Upper lobe of left lung (tissue), 6 donors: ENCODE measurements around the gene TNN. TPM values are rescaled to one million over a fixed set of nuclear protein-coding genes. Genes with fewer than 3 reads are reported as not detected.

Experiments used
- ATAC-seq, 2 donors: fragments of 200-7000 bp; cut with Tn5 transposase; one replicate each; pipeline ENCODE4 v1.9.1; 2022; ENCODE audit warnings: mild to moderate bottlenecking in 2 of 2, moderate library complexity in 2 of 2; ENCODE audit not compliant: low FRiP score in 2 of 2
- DNase-seq, 2 donors: peaks; one replicate each; pipeline ENCODE4 v3.0.0-alpha.2; 2019 to 2020
- H3K27ac ChIP-seq, 4 donors: fragments of 200-600 bp; sonication (generic); one replicate each; pipeline ENCODE4 v1.5.1; 2016 to 2019
- H3K27me3 ChIP-seq, 4 donors: fragments of 200-600 bp; sonication (generic); one replicate each; pipeline ENCODE4 v1.5.1; 2017 to 2019
- H3K36me3 ChIP-seq, 4 donors: fragments of 200-600 bp; sonication (generic); one replicate each; pipeline ENCODE4 v1.5.1; 2016 to 2019
- H3K4me1 ChIP-seq, 4 donors: fragments of 200-600 bp; sonication (generic); one replicate each; pipeline ENCODE4 v1.5.1; 2018 to 2019
- H3K4me3 ChIP-seq, 4 donors: fragments of 200-600 bp; sonication (generic); one replicate each; pipeline ENCODE4 v1.5.1; 2017 to 2019; ENCODE audit warnings: mild to moderate bottlenecking in 2 of 4, moderate library complexity in 1 of 4
- H3K9me3 ChIP-seq, 4 donors: fragments of 200-600 bp; sonication (generic); one replicate each; pipeline ENCODE4 v1.5.1; 2018 to 2019
- CTCF ChIP-seq, 6 experiments: fragments of 450-650 bp in 4 of 6; fragments of 200-600 bp in 2 of 6; sonication (generic) in 2 of 6; IDR thresholded peaks; one replicate each; pipeline ENCODE4 v1.5.1; 2016 to 2019; ENCODE audit warnings: antibody characterized with exemption in 6 of 6
- EP300 ChIP-seq, 4 donors: sonication (generic); formaldehyde crosslinking; IDR thresholded peaks; one replicate each; pipeline ENCODE4 v1.5.1; 2017; ENCODE audit warnings: antibody characterized with exemption in 4 of 4, control low read depth in 2 of 4
- POLR2A ChIP-seq, 4 donors: fragments of 450-650 bp; IDR thresholded peaks; one replicate each; pipeline ENCODE4 v1.5.1; 2016 to 2017; ENCODE audit warnings: antibody characterized with exemption in 4 of 4, mild to moderate bottlenecking in 2 of 4
- POLR2AphosphoS5 ChIP-seq, 2 donors: sonication (generic); formaldehyde crosslinking; IDR thresholded peaks; one replicate each; pipeline ENCODE4 v1.5.1; 2017; ENCODE audit warnings: antibody characterized with exemption in 2 of 2
- WGBS, 2 donors: methylation state at CpG; one replicate each; pipeline ENCODE4 v1.1.5; 2017 to 2018; 5-methylcytosine and 5-hydroxymethylcytosine counted together
- total RNA-seq, 6 donors: library from RNA; depleted of rRNA in 4 of 6; stranded (reverse); fragments of >200 nt in 4 of 6; gene quantifications; one replicate each; pipeline versions ENCODE4 v1.1.0 to v1.2.1, GENCODE V29; 2016 to 2021
- donor health status: DM: no; HTN: no; CAD: no; lungs with moderate emphysema.
- donor health status: DM: no; HTN: yes; CAD: no; lungs with severe emphysema.

The TNN gene
- total RNA-seq, 6 donors from 2014 or later, result 0.14 to 1.0 (median 0.16) TPM; not detected in 2

GRCh38 chr1:175079338-175079737, 11.7 kb downstream of the TNN start:
- DNase-seq (peak in 1 of 2 donors; percentile 82), ATAC-seq (peak in 1 of 2 donors; percentile 13)
- no peaks in the 10 kb centered on the region for H3K4me1 ChIP-seq
- no peaks in the 10 kb centered on the region for H3K27me3 ChIP-seq
- no peak overlapping the region for H3K4me3 ChIP-seq
- no peaks in the 10 kb centered on the region for H3K9me3 ChIP-seq
- WGBS, 2 donors, result 95 to 96% methylated on average over 16 to 39 of the region's 40 CpGs
- no peaks in the 10 kb centered on the region for H3K36me3 ChIP-seq
- TF ChIP-seq POLR2AphosphoS5 (IDR thresholded peaks at IDR 0.05) (no peak), EP300 (IDR thresholded peaks at IDR 0.05) (no peak), CTCF (IDR thresholded peaks at IDR 0.05) (no peak), POLR2A (IDR thresholded peaks at IDR 0.05) (no peak)
- H3K27ac ChIP-seq, result no peak overlapping the region

- WGBS, 2 donors, result 89 to 91% methylated on average over 6 of the region's 6 CpGs
- ATAC-seq (no peak), DNase-seq (no peak)
- H3K4me3 ChIP-seq, result no peak overlapping the region
- H3K9me3 ChIP-seq, result no peaks in the 10 kb centered on the region
- H3K4me1 ChIP-seq, result no peaks in the 10 kb centered on the region
- TF ChIP-seq POLR2AphosphoS5 (IDR thresholded peaks at IDR 0.05) (no peak), EP300 (IDR thresholded peaks at IDR 0.05) (no peak), POLR2A (IDR thresholded peaks at IDR 0.05) (no peak), CTCF (IDR thresholded peaks at IDR 0.05) (no peak)
- H3K27me3 ChIP-seq, result no peaks in the 10 kb centered on the region
- no peaks in the 10 kb centered on the region for H3K36me3 ChIP-seq
- no peak overlapping the region for H3K27ac ChIP-seq
These were observed 12.4 kb downstream of the TNN start for GRCh38 chr1:175080030-175080429.

- DNase-seq (no peak), ATAC-seq (no peak)
- Histone ChIP-seq H3K4me1 (no peaks in the 10 kb centered on the region), H3K9me3 (no peaks in the 10 kb centered on the region), H3K27ac (no peak overlapping the region), H3K36me3 (no peaks in the 10 kb centered on the region), H3K27me3 (no peaks in the 10 kb centered on the region), H3K4me3 (no peak overlapping the region)
- TF ChIP-seq EP300 (IDR thresholded peaks at IDR 0.05), result no peak
- no peak for TF ChIP-seq POLR2AphosphoS5 (IDR thresholded peaks at IDR 0.05)
- WGBS, 2 donors, result 89 to 95% methylated on average over 2 of the region's 2 CpGs
These were observed 14.3 kb downstream of the TNN start for GRCh38 chr1:175081983-175082382.

DNA sequence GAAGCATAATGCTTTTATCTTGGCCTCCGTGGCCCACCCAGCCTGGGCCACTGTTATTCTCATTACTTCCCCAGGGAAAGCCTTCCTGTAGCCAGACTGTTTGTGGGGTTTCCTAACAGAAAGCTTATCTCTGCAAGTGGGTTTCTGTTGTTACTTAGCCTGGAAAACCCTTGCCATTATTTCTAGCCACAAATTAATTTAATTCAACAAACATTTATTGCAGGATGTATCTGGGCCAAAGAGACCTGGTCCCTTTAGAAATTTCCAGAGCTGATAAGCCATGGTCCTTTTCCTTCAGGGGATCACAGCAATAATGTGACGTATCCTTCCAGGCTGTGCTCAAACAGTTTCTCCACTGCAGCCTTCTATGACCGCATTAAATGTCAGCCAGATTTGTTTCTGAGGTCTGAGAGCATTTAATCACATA, 20.9 kb downstream of the TNN start:
- H3K27ac ChIP-seq, result no peak overlapping the region
- 81 to 85% methylated on average over 3 of the region's 3 CpGs for WGBS, 2 donors
- ATAC-seq (no peak), DNase-seq (no peak)
- no peaks in the 10 kb centered on the region for H3K4me1 ChIP-seq
- TF ChIP-seq CTCF (IDR thresholded peaks at IDR 0.05) (no peak), EP300 (IDR thresholded peaks at IDR 0.05) (no peak), POLR2A (IDR thresholded peaks at IDR 0.05) (no peak), POLR2AphosphoS5 (IDR thresholded peaks at IDR 0.05) (no peak)
- no peak overlapping the region for H3K4me3 ChIP-seq
- no peaks in the 10 kb centered on the region for H3K9me3 ChIP-seq
- H3K36me3 ChIP-seq, result no peaks in the 10 kb centered on the region
- H3K27me3 ChIP-seq, result no peaks in the 10 kb centered on the region

DNA sequence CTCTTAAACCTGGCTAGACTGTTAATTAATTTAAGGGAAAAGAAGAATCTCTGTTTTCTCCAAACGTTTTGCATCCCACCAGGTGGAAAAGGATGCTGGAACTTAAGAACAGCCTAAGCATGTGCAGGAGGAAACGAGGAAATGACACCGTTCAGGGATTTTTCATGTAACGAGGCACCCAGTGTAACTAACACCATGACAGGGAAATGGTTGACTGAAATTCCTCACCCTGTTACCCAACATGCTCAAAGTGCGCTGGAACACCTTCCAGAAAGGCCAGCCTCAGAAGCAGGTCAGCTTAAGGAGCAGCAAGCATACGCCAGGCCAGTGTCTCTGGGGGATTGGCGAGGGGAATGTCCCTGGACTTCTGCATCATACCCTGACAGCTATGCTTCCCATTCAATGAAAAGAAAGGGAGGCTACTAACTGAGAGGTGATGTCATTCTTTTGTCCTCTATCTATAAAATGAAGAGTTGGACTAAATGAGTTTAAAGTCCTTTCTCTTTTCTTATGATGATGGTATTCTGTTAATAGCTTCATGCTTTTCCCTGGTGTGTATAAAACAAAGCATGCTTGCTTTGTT, 21.6 kb downstream of the TNN start:
- H3K9me3 ChIP-seq, result no peaks in the 10 kb centered on the region
- TF ChIP-seq POLR2AphosphoS5 (IDR thresholded peaks at IDR 0.05) (no peak), EP300 (IDR thresholded peaks at IDR 0.05) (no peak), CTCF (IDR thresholded peaks at IDR 0.05) (no peak), POLR2A (IDR thresholded peaks at IDR 0.05) (no peak)
- no peak for ATAC-seq
- no peak overlapping the region for H3K27ac ChIP-seq
- H3K27me3 ChIP-seq, result no peaks in the 10 kb centered on the region
- H3K36me3 ChIP-seq, result no peaks in the 10 kb centered on the region
- WGBS, 2 donors, result 63 to 73% methylated on average over 7 of the region's 7 CpGs
- no peak overlapping the region for H3K4me3 ChIP-seq
- DNase-seq, result no peak
- H3K4me1 ChIP-seq, result no peaks in the 10 kb centered on the region
